Neural cell (in vitro differentiated cells): ENCODE measurements around the gene MAGI1. TPM values are rescaled to one million over a fixed set of nuclear protein-coding genes. Genes with fewer than 3 reads are reported as not detected.

Experiments
- H2AFZ ChIP-seq: fragments of 200-600, 300-800 bp; sonication (generic), shearing (Covaris generic); 2 replicates; pipeline ENCODE4 v1.6.0; 2014; ENCODE audit warnings: low read depth, mild to moderate bottlenecking, antibody characterized with exemption, low read length, moderate library complexity
- H3F3A ChIP-seq: fragments of 200-600 bp; shearing (Covaris generic); 2 replicates; pipeline ENCODE4 v1.6.1; 2016; ENCODE audit warnings: mild to moderate bottlenecking, moderate library complexity, mixed read lengths, antibody characterized with exemption, low read length; ENCODE audit not compliant: insufficient read depth, poor library complexity, severe bottlenecking
- H3K27ac ChIP-seq: fragments of 200-600, 300-800 bp; sonication (generic), shearing (Covaris generic); 2 replicates; pipeline ENCODE4 v1.5.1; 2014; ENCODE audit warnings: mild to moderate bottlenecking, low read length, moderate library complexity
- H3K27me3 ChIP-seq: fragments of 300-800, 200-600 bp; sonication (generic), shearing (Covaris generic); 2 replicates; pipeline ENCODE4 v1.6.0; 2014; ENCODE audit warnings: mild to moderate bottlenecking, low read depth, low read length, moderate library complexity; ENCODE audit not compliant: insufficient read depth
- H3K36me3 ChIP-seq: fragments of 300-800, 200-600 bp; sonication (generic), shearing (Covaris generic); 2 replicates; pipeline ENCODE4 v1.5.1; 2014; ENCODE audit warnings: mild to moderate bottlenecking, antibody characterized with exemption, low read length, moderate library complexity; ENCODE audit not compliant: insufficient read depth
- H3K4me2 ChIP-seq: fragments of 300-800, 200-600 bp; sonication (generic), shearing (Covaris generic); 2 replicates; pipeline ENCODE4 v1.6.0; 2014; ENCODE audit warnings: mild to moderate bottlenecking, low read length
- H3K4me3 ChIP-seq: fragments of 300-800, 200-600 bp; sonication (generic), shearing (Covaris generic); 2 replicates; pipeline ENCODE4 v1.5.1; 2014; ENCODE audit warnings: mild to moderate bottlenecking, low read length, moderate library complexity
- H3K79me2 ChIP-seq: fragments of 200-600 bp; shearing (Covaris generic); replicated peaks from 2 replicates; pipeline ENCODE4 v1.6.0; 2014; ENCODE audit warnings: mild to moderate bottlenecking, low read length, moderate library complexity; ENCODE audit not compliant: insufficient read depth
- H3K9ac ChIP-seq: fragments of 300-800, 200-600 bp; sonication (generic), shearing (Covaris generic); 2 replicates; pipeline ENCODE4 v1.6.1; 2016; ENCODE audit warnings: mild to moderate bottlenecking, low read length, mixed read lengths
- H3K9me2 ChIP-seq: fragments of 200-600 bp; shearing (Covaris generic); 2 replicates; pipeline ENCODE4 v1.6.1; 2016; ENCODE audit warnings: mild to moderate bottlenecking, low read length, mixed read lengths; ENCODE audit not compliant: insufficient read depth
- H3K9me3 ChIP-seq: fragments of 200-600, 300-800 bp; sonication (generic), shearing (Covaris generic); 2 replicates; pipeline ENCODE4 v1.6.1; 2016; ENCODE audit warnings: mild to moderate bottlenecking, mixed run types, low read length, moderate library complexity, mixed read lengths
- H4K20me1 ChIP-seq: fragments of 200-600 bp; shearing (Covaris generic); 2 replicates; pipeline ENCODE4 v1.6.1; 2016; ENCODE audit warnings: mild to moderate bottlenecking, mixed run types; ENCODE audit not compliant: insufficient read depth
- CTCF ChIP-seq: fragments of 450-650 bp; IDR thresholded peaks from 2 replicates; pipeline ENCODE4 v1.5.1; 2014; ENCODE audit warnings: antibody characterized with exemption, mild to moderate bottlenecking, moderate library complexity; ENCODE audit not compliant: poor library complexity, severe bottlenecking
- EZH2 ChIP-seq: fragments of 200-600, 300-800 bp; shearing (Covaris generic), sonication (generic); IDR thresholded peaks from 2 replicates; pipeline ENCODE4 v1.6.1; 2014; ENCODE audit warnings: antibody characterized with exemption, low read length, borderline replicate concordance, mild to moderate bottlenecking; ENCODE audit not compliant: insufficient read depth, poor library complexity, severe bottlenecking
- MXI1 ChIP-seq: fragments of 450-650 bp; conservative IDR thresholded peaks from 2 replicates; pipeline ENCODE4 v1.6.1; 2014; ENCODE audit warnings: antibody characterized with exemption, mild to moderate bottlenecking; ENCODE audit not compliant: poor library complexity, severe bottlenecking
- POLR2AphosphoS5 ChIP-seq: IDR thresholded peaks from 2 replicates; pipeline ENCODE4 v1.6.1; 2012
- RAD21 ChIP-seq: fragments of 450-650 bp; conservative IDR thresholded peaks from 2 replicates; pipeline ENCODE4 v1.6.1; 2014; ENCODE audit warnings: antibody characterized with exemption, mild to moderate bottlenecking, moderate library complexity
- REST ChIP-seq: IDR thresholded peaks from 2 replicates; pipeline ENCODE4 v1.6.1; 2012; ENCODE audit warnings: borderline replicate concordance
- SMC3 ChIP-seq: fragments of 450-650 bp; conservative IDR thresholded peaks from 2 replicates; pipeline ENCODE4 v1.6.1; 2014; ENCODE audit warnings: antibody characterized with exemption, mild to moderate bottlenecking, moderate library complexity; ENCODE audit not compliant: poor library complexity
- TAF1 ChIP-seq: IDR thresholded peaks from 2 replicates; pipeline ENCODE4 v1.6.1; 2012; ENCODE audit warnings: low read depth
- polyA plus RNA-seq: library from polyadenylated mRNA; depleted of rRNA; stranded (reverse); fragments of >200 nt; gene quantifications from 2 replicates; pipeline ENCODE4 v1.2.3, GENCODE V29; 2014

Gene MAGI1
- polyA plus RNA-seq, 1 donor from 2014 or later, result 44.7 TPM

DNA sequence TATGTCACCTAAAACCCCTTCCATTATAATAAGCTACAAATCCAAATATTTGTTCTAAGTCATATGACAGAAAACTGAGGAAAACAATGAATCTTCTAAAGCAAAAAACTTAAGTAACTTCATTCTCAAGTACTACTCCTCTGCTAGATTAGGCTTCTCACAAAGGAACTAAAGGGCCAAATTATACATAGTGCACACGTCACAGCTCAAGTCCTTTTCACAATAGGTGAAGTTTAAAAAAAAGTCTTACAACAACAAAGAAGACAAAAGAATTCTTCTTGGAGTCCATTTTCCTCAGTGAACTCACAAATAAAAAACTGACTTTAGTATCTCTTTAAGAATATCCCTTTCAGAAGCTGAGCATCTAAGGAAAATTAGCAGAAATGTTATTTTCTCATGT lies 479.9 kb downstream of the MAGI1 start:
- H3K9ac ChIP-seq, result no peak overlapping the region
- no peak overlapping the region for H3K4me3 ChIP-seq
- no peaks in the 10 kb centered on the region for H3K36me3 ChIP-seq
- H3K4me2 ChIP-seq, result no peak overlapping the region
- no peaks in the 10 kb centered on the region for H3F3A ChIP-seq
- no peaks in the 10 kb centered on the region for H3K9me2 ChIP-seq
- no peak overlapping the region for H2AFZ ChIP-seq
- TF ChIP-seq EZH2 (no peak), CTCF (no peak), POLR2AphosphoS5 (no peak), REST (no peak), TAF1 (no peak), MXI1 (no peak)
- H3K27ac ChIP-seq, result no peak overlapping the region
- peaks cover 45% of the 10 kb centered on the region for H3K79me2 ChIP-seq
- no peaks in the 10 kb centered on the region for H4K20me1 ChIP-seq
- no peaks in the 10 kb centered on the region for H3K27me3 ChIP-seq
- no peaks in the 10 kb centered on the region for H3K9me3 ChIP-seq

DNA sequence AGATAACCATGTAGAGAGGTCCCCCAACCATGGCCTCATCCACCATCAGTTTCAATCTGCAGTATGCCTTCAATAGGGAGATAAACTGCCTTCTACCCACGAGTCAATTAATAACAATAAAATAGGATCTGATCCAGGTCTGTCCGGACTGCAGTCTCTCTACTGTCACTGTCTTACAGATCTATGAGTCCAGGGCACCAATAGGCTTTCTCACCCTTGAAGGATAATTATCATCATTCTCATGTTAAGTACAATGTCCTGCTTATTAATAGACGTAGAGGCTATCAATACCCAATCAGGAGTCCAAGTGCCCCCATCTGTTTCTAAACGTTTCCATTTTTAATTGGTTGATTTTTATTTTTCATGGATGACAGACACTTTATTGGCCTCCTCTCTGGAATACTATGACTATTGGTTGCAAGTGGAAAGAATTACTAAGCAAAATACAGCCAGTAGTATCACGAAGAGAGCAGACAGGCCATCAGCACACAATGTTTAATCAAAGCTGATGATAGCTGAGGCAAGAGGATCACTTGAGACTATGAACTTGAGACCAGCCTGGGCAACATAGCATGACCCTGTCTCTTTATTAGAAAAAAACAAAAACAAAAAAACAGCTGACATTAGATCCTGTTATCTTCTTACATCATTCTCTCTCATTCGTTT lies 480.7 kb downstream of the MAGI1 start:
- H3F3A ChIP-seq, result no peaks in the 10 kb centered on the region
- no peak for TF ChIP-seq RAD21
- TF ChIP-seq POLR2AphosphoS5, result no peak
- no peak for TF ChIP-seq CTCF
- no peak for TF ChIP-seq MXI1
- no peak for TF ChIP-seq SMC3
- no peak for TF ChIP-seq EZH2
- no peak for TF ChIP-seq REST
- H3K4me2 ChIP-seq, result no peak overlapping the region
- no peaks in the 10 kb centered on the region for H3K9me3 ChIP-seq
- H2AFZ ChIP-seq, result no peak overlapping the region
- H3K9ac ChIP-seq, result no peak overlapping the region
- H3K9me2 ChIP-seq, result no peaks in the 10 kb centered on the region
- no peak overlapping the region for H3K27ac ChIP-seq
- no peaks in the 10 kb centered on the region for H3K27me3 ChIP-seq
- no peaks in the 10 kb centered on the region for H4K20me1 ChIP-seq
- H3K79me2 ChIP-seq, result peaks cover 52% of the 10 kb centered on the region
- no peaks in the 10 kb centered on the region for H3K36me3 ChIP-seq
- H3K4me3 ChIP-seq, result no peak overlapping the region
